Stimulated activated CD8-positive, alpha-beta memory T cell treated with anti-CD3 and anti-CD28 coated beads, Interleukin-4, amount 100 ng/mL, for 4 hours (primary cell): ENCODE results near the gene WDR70.

ENCODE experiments used
- DNase-seq, 2 donors: peaks; one replicate each; pipeline ENCODE4 v3.0.0-alpha.2; 2020; ENCODE audit warnings: low read depth in 2 of 2, low spot score in 1 of 2

The WDR70 gene

DNA sequence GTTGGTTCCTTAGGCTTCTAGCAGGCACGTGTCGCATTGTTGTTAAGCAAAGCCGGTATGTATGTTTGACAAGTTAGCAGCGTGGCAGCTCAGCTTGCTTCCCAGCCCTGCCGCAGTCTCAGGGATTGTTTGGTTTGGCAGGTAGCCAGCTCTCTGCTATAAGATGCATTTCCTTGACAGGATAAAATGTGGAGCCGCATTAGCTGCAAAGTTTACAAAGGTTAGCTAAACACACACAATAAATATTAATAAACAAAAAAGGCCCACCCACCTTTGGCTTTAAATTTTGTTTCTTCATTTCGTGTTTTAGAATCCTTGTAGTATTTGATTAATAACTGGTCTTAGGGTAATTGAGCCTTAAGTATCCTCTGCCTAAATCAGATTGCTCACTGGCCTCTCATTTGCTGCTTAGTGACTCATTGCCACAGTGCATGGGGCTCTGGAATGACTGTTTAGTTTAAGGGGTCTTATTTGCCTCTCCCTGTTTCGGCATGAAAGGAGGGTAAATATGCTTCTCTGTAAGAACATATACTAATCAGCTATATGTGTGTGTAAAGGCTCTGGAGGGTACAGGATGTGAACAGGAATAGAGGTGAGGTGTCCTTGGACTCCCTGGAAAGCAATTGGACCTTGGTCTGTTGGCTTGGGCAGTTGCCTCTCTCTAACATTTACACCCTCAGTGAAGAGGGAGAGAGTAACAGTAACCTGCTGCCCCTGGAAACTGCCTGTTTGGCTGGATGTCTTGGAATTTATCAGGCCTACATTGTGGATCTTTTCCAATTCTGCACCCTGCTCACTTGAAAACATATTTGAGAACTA, 338.7 kb downstream of the WDR70 start:
- no peak for DNase-seq

DNA sequence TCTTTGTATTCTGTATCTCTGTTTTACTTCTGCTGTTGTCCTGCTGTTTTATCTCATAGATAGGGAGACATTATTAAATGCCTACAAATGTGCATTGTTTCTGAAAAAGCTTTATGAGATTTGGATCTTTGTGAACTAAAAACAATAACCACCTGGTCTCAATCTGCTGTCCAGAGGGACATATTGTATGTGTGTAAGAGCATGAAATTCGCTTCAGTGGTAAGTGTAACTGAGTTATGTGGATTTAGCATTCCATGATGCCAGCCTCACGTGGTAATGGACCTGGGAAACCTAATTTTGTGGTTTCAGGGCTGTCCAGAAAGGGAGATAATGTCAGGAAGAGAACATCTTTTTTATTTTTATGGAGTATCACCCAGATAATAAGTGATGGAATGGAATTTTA, 341.4 kb downstream of the WDR70 start:
- no peak for DNase-seq

GRCh38 chr5:37721447-37721871, 342.3 kb downstream of the WDR70 start:
- no peak for DNase-seq

DNA sequence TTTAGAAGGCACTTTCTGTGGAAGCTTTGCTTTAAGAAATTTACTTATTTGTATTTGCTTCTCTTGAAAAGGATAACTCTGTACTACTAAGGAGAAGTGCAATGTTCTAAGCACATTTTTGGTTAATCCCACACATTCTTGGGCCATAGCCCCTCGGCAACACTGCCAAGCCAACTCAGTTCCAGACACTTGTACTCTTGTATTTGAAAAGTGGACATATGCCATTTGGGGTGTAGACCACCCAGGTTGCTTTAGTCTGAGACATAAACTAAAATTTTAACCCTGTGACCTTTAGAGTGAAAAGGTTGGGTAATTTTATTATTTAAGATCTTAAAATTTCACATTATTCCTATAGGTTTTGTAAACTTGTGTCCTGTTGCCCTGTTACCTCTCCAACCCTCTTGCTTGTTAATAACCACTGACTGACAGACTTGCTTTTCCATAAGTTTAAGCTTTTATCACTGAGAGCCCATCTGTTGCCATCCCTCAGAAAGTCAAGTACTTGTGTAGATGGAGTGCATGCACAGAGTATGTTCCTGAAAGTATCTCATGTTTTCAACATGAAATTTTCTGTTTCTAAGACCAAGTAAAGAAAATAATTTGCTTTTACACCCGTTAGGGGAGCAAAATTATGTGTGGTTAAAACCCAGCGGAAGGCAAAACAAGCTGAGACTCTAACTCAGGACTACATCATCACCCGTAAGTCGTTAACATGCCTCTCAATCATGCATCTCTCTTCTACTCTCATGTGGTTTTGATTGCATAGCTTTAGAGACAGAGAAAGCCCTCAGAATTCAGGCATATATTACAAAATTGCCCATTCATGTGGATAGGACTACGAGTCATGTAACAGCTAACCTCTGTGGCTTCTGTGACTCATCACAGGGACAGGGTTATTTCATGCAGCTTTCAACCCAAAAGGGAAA, 343.4 kb downstream of the WDR70 start:
- DNase-seq, result no peak

GRCh38 chr5:37723162-37723961, 344.2 kb downstream of the WDR70 start:
- no peak for DNase-seq

DNA sequence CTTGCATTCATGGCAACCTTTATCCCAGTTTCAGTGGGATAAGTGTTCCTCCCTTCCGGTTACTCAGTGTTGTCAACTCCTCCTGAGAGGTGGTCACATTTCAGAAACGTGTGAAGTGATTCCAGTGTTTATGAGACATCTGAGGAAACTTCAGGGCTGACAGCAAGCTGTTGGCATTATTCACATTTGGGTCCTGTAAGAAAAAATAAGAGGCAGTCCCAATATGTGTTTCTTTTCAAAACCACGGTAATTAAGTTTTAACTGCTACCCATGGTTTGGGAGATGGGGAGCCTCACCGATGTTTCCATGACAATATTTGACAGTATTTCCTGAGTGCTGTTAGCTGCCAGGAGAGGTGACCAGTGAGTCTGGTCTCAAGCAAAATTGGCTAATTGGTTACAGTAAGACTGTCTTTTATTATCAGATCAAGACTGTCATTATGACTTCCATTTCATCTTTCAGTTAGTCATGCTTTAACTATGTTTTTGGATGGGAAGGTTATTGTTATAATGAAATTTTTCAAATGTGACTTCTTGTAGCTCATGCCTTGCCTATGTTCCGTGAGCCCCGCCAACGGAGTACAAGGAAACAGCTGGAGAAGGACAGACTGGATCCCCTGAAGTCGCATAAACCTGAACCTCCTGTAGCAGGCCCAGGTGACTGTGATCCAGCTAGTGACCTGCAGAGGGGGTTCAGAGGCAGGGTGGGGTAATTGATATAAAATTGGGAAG, 345.4 kb downstream of the WDR70 start:
- DNase-seq, result no peak

- no peak for DNase-seq
These were observed 346.1 kb downstream of the WDR70 start for GRCh38 chr5:37725185-37725584.

DNA sequence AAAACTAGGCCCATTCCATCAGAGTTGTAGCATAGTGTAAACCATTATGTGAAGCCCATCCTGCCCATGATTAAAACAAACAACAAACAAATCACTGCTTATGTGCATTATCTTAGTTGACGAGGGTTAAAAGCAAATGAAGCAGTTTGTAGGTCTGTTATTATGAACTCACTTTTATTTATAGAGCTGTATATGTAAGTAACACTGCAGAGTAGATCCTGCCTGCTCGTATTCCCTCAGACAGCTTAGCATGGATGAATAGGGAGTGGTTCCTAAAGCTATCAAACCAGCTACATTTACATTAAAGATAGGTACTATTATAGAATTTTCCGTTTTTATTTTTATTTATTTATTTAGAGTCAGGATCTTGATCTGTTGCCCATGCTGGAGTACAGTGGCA, 348.1 kb downstream of the WDR70 start:
- DNase-seq, result no peak

DNA sequence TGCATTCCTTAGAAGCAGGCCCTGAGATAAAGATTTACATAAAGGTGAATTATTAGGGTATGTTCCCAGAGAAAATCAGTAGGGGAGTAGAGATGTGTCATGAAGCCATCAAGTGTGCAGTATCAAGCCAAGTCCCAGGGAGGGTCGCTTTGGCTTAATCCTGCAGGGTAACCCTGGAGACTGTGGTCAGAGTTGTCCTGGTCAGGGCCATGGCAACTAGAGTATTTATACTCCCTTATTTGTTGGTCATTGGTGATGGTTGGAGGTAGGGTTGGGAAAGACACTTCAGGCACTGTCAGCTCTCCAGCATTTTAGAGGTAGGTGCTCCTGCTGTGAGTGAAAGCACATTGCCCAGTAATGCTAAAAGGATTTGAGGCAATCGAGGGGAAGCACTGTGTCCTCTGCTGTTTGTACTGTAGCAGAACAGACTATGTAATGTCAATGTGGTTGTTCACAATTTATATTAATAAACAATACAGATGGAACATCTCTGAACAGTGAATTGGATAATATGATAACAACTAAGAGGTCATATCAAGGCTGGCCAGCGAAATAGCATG, 351.9 kb downstream of the WDR70 start:
- DNase-seq, result no peak

GRCh38 chr5:37734114-37734513, 355.0 kb downstream of the WDR70 start:
- DNase-seq, result no peak

- DNase-seq, result no peak
These were observed 356.7 kb downstream of the WDR70 start for GRCh38 chr5:37735649-37736347.

DNA sequence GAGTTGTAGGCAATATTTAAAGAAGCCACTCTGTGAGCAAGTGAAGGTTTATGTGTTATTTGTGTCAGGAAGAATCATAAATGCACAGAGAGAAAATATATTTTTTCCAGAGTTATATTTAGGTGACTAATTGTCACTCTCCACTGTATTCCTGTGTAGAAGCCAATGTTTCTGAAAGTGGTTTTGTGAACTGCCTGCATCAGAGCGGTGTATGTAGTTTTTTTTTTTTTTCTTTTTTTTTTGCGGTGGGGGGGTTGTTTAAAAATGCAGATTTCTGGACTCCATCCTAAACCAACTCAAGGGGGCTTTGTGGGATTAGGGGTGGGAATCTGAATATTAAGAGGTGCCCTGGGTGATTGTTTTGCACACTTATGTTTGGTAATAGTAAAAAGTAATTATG, 357.3 kb downstream of the WDR70 start:
- DNase-seq, result no peak

GRCh38 chr5:37737326-37738056, 358.4 kb downstream of the WDR70 start:
- no peak for DNase-seq

GRCh38 chr5:37738057-37738691, 359.1 kb downstream of the WDR70 start:
- DNase-seq, result no peak

GRCh38 chr5:37738865-37739488, 359.9 kb downstream of the WDR70 start:
- no peak for DNase-seq

DNA sequence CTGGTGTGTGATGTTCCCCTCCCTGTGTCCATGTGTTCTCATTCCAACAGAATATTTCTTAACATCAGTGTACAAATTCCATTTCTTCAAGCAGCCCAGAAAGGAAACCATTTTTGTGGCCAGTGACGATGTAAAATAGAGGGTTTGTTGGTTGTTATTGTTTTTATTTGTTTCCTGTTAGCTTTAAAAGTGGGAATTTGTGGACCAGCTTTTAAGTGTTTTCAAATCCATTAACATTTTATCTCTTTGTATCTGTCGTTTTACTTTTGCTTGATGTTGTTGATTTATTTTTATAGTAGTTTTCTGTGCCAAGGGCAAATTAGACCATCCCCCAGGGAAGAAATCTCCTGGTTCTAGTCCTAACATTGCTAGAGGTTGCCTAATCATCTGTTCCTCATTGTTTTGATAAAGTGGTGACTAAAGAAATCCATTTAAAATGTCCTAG, 360.7 kb downstream of the WDR70 start:
- DNase-seq, result no peak

DNA sequence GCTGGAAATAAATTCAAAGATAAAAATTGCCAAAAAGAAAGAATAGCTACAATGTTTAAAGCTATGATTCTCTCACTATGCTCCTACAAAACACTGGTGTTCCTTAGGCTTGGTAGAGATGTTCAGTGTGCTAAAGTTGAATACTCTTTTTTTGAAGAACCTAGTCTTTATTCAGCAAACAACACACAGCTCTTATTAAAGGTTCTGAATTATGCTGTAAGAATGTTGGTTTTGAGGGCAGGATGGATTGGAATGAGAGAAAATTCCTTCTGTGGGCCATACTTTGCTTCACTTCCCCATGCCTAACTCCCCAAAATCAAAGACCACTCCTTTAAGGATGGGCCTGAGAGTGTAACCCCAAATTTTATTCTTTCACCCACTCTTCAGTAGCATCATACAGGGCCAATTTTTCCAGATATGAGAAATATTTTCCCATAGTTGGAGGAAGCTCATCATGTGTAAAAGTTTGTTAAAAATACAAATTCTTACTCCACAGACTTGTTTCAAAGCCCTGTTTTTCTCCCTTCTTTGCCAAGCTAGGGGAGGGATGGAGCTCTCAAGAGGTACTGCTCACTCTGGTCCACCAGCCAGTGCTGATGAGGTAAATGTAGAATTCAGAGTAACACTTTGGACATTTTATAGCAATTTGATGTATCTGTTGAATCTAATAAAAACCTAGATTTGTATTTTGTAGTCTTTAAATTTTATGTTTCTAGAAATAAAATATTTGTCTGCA, 361.4 kb downstream of the WDR70 start:
- DNase-seq, result no peak
